ENCODE results near the gene MEGF8.

- no peak for TF ChIP-seq EP300 (IDR thresholded peaks at IDR 0.05)
- TF ChIP-seq CTCF (IDR thresholded peaks at IDR 0.05): no peak
These were observed 3.4 kb downstream of the MEGF8 start for GRCh38 chr19:42328854-42329253.

All from suprapubic skin (tissue), 3 donors.